ENCODE data around the gene TMEM190.

Gene TMEM190

DNA sequence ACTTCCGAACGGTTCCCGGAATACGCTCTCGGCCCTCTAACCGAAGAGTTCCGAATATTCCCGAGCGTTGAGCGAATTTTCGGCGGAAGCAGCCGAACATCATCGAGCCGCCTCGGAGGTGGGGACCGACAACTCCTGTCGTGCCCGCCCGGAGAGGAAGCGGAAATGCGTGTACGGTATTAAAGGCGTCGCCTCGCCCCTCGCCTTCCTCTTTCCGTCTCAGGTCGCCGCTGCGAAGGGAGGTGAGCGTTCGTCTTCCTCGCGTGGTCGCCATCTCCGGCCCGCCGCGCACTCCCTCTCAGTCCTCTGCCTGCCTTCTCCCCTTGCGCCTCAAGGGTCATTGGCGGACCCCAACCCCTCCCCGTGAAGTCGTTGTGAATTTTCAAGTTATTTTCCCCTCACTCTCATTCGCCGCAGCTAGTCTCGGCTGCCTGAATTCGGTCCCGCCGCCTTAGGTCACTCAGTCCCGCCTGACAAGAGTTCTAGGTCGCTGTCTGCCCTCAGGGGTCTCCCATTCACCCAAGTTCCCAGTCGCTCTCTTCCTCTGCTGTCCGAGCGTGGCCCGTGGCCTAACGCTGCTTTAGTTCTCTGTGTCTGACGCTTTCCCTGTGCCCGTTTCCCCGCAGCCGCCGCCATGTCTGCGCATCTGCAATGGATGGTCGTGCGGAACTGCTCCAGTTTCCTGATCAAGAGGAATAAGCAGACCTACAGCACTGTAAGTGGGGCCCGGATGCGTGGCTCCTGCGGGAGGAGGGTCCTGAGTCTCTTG, 9.3 kb downstream of the TMEM190 start, which contains the start of gene RPL28 (continued):
- TF ChIP-seq, protein P1, sequence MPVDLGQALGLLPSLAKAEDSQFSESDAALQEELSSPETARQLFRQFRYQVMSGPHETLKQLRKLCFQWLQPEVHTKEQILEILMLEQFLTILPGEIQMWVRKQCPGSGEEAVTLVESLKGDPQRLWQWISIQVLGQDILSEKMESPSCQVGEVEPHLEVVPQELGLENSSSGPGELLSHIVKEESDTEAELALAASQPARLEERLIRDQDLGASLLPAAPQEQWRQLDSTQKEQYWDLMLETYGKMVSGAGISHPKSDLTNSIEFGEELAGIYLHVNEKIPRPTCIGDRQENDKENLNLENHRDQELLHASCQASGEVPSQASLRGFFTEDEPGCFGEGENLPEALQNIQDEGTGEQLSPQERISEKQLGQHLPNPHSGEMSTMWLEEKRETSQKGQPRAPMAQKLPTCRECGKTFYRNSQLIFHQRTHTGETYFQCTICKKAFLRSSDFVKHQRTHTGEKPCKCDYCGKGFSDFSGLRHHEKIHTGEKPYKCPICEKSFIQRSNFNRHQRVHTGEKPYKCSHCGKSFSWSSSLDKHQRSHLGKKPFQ (tag by site-specific recombination; IDR thresholded peaks at IDR 0.05) = no peak
- TF ChIP-seq, protein P2, sequence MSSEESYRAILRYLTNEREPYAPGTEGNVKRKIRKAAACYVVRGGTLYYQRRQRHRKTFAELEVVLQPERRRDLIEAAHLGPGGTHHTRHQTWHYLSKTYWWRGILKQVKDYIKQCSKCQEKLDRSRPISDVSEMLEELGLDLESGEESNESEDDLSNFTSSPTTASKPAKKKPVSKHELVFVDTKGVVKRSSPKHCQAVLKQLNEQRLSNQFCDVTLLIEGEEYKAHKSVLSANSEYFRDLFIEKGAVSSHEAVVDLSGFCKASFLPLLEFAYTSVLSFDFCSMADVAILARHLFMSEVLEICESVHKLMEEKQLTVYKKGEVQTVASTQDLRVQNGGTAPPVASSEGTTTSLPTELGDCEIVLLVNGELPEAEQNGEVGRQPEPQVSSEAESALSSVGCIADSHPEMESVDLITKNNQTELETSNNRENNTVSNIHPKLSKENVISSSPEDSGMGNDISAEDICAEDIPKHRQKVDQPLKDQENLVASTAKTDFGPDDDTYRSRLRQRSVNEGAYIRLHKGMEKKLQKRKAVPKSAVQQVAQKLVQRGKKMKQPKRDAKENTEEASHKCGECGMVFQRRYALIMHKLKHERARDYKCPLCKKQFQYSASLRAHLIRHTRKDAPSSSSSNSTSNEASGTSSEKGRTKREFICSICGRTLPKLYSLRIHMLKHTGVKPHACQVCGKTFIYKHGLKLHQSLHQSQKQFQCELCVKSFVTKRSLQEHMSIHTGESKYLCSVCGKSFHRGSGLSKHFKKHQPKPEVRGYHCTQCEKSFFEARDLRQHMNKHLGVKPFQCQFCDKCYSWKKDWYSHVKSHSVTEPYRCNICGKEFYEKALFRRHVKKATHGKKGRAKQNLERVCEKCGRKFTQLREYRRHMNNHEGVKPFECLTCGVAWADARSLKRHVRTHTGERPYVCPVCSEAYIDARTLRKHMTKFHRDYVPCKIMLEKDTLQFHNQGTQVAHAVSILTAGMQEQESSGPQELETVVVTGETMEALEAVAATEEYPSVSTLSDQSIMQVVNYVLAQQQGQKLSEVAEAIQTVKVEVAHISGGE (tag by site-specific recombination; conservative IDR thresholded peaks at IDR 0.05; ENCODE audit: low read depth) = peak; percentile 95
- no peak for TF ChIP-seq GFI1B (tag by site-specific recombination; IDR thresholded peaks at IDR 0.05)
- TF ChIP-seq ZNF510 (tag by site-specific recombination; IDR thresholded peaks at IDR 0.05; ENCODE audit: insufficient replicate concordance) = no peak
- TF ChIP-seq, protein P3, sequence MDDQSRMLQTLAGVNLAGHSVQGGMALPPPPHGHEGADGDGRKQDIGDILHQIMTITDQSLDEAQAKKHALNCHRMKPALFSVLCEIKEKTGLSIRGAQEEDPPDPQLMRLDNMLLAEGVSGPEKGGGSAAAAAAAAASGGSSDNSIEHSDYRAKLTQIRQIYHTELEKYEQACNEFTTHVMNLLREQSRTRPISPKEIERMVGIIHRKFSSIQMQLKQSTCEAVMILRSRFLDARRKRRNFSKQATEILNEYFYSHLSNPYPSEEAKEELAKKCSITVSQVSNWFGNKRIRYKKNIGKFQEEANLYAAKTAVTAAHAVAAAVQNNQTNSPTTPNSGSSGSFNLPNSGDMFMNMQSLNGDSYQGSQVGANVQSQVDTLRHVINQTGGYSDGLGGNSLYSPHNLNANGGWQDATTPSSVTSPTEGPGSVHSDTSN (CRISPR knock-in tag; IDR thresholded peaks at IDR 0.05) = peak; percentile 90; the same call in 1 of the 2 replicates
- TF ChIP-seq ZNF837 (tag by site-specific recombination; IDR thresholded peaks at IDR 0.05) = no peak
- TF ChIP-seq YY2 (tag by site-specific recombination; IDR thresholded peaks at IDR 0.05) = peak; percentile 80
- TF ChIP-seq ZIC2 (tag by site-specific recombination; IDR thresholded peaks at IDR 0.05) = no peak
- no peak for TF ChIP-seq ZNF791 (tag by site-specific recombination; IDR thresholded peaks at IDR 0.05)
- TF ChIP-seq, protein P4, sequence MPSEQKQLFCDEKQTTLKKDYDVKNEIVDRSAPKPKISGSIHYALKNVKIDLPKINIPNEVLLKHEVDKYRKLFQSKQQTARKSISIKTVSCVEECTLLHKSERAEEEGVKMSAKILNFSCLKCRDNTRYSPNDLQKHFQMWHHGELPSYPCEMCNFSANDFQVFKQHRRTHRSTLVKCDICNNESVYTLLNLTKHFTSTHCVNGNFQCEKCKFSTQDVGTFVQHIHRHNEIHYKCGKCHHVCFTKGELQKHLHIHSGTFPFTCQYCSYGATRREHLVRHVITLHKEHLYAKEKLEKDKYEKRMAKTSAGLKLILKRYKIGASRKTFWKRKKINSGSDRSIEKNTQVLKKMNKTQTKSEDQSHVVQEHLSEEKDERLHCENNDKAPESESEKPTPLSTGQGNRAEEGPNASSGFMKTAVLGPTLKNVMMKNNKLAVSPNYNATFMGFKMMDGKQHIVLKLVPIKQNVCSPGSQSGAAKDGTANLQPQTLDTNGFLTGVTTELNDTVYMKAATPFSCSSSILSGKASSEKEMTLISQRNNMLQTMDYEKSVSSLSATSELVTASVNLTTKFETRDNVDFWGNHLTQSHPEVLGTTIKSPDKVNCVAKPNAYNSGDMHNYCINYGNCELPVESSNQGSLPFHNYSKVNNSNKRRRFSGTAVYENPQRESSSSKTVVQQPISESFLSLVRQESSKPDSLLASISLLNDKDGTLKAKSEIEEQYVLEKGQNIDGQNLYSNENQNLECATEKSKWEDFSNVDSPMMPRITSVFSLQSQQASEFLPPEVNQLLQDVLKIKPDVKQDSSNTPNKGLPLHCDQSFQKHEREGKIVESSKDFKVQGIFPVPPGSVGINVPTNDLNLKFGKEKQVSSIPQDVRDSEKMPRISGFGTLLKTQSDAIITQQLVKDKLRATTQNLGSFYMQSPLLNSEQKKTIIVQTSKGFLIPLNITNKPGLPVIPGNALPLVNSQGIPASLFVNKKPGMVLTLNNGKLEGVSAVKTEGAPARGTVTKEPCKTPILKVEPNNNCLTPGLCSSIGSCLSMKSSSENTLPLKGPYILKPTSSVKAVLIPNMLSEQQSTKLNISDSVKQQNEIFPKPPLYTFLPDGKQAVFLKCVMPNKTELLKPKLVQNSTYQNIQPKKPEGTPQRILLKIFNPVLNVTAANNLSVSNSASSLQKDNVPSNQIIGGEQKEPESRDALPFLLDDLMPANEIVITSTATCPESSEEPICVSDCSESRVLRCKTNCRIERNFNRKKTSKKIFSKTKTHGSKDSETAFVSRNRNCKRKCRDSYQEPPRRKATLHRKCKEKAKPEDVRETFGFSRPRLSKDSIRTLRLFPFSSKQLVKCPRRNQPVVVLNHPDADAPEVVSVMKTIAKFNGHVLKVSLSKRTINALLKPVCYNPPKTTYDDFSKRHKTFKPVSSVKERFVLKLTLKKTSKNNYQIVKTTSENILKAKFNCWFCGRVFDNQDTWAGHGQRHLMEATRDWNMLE (tag by site-specific recombination; conservative IDR thresholded peaks at IDR 0.05; ENCODE audit: low read depth) = 0 out of 2 replicates have a peak, but pooled peaks have one; percentile 8
- no peak for TF ChIP-seq ZNF777 (tag by site-specific recombination; IDR thresholded peaks at IDR 0.05; ENCODE audit: borderline replicate concordance)
- peak; percentile 70; the same call in 1 of the 2 replicates for TF ChIP-seq ZNF785 (tag by site-specific recombination; IDR thresholded peaks at IDR 0.05)
- TF ChIP-seq, protein P5, sequence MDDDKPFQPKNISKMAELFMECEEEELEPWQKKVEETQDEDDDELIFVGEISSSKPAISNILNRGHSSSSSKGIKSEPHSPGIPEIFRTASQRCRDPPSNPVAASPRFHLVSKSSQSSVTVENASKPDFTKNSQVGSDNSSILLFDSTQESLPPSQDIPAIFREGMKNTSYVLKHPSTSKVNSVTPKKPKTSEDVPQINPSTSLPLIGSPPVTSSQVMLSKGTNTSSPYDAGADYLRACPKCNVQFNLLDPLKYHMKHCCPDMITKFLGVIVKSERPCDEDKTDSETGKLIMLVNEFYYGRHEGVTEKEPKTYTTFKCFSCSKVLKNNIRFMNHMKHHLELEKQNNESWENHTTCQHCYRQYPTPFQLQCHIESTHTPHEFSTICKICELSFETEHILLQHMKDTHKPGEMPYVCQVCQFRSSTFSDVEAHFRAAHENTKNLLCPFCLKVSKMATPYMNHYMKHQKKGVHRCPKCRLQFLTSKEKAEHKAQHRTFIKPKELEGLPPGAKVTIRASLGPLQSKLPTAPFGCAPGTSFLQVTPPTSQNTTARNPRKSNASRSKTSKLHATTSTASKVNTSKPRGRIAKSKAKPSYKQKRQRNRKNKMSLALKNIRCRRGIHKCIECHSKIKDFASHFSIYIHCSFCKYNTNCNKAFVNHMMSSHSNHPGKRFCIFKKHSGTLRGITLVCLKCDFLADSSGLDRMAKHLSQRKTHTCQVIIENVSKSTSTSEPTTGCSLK (tag by site-specific recombination; IDR thresholded peaks at IDR 0.05) = no peak
- no peak for TF ChIP-seq ZNF138 (tag by site-specific recombination; IDR thresholded peaks at IDR 0.05; ENCODE audit: borderline replicate concordance)
- TF ChIP-seq, protein P6, sequence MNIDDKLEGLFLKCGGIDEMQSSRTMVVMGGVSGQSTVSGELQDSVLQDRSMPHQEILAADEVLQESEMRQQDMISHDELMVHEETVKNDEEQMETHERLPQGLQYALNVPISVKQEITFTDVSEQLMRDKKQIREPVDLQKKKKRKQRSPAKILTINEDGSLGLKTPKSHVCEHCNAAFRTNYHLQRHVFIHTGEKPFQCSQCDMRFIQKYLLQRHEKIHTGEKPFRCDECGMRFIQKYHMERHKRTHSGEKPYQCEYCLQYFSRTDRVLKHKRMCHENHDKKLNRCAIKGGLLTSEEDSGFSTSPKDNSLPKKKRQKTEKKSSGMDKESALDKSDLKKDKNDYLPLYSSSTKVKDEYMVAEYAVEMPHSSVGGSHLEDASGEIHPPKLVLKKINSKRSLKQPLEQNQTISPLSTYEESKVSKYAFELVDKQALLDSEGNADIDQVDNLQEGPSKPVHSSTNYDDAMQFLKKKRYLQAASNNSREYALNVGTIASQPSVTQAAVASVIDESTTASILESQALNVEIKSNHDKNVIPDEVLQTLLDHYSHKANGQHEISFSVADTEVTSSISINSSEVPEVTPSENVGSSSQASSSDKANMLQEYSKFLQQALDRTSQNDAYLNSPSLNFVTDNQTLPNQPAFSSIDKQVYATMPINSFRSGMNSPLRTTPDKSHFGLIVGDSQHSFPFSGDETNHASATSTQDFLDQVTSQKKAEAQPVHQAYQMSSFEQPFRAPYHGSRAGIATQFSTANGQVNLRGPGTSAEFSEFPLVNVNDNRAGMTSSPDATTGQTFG (tag by site-specific recombination; IDR thresholded peaks at IDR 0.05; ENCODE audit: borderline replicate concordance) = 0 out of 2 replicates have a peak, but pooled peaks have one; percentile 9
- no peak for TF ChIP-seq ZNF184 (tag by site-specific recombination; IDR thresholded peaks at IDR 0.05)
- TF ChIP-seq, protein P7, sequence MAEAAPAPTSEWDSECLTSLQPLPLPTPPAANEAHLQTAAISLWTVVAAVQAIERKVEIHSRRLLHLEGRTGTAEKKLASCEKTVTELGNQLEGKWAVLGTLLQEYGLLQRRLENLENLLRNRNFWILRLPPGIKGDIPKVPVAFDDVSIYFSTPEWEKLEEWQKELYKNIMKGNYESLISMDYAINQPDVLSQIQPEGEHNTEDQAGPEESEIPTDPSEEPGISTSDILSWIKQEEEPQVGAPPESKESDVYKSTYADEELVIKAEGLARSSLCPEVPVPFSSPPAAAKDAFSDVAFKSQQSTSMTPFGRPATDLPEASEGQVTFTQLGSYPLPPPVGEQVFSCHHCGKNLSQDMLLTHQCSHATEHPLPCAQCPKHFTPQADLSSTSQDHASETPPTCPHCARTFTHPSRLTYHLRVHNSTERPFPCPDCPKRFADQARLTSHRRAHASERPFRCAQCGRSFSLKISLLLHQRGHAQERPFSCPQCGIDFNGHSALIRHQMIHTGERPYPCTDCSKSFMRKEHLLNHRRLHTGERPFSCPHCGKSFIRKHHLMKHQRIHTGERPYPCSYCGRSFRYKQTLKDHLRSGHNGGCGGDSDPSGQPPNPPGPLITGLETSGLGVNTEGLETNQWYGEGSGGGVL (tag by site-specific recombination; IDR thresholded peaks at IDR 0.05) = no peak
- TF ChIP-seq, protein P8, sequence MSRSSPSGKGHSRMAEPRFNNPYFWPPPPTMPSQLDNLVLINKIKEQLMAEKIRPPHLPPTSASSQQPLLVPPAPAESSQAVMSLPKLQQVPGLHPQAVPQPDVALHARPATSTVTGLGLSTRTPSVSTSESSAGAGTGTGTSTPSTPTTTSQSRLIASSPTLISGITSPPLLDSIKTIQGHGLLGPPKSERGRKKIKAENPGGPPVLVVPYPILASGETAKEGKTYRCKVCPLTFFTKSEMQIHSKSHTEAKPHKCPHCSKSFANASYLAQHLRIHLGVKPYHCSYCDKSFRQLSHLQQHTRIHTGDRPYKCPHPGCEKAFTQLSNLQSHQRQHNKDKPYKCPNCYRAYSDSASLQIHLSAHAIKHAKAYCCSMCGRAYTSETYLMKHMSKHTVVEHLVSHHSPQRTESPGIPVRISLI (tag by site-specific recombination; IDR thresholded peaks at IDR 0.05) = no peak

Data from HEK293 (cell line).